Medulla oblongata (tissue), 1 donor: ENCODE results near the gene NIPSNAP3A.
A peak's percentile ranks its signal among the peaks of the same experiment; 100 is the strongest.

Experiments
- DNase-seq: peaks from one replicate; pipeline ENCODE4 v3.0.0-alpha.2; 2015; ENCODE audit errors: extremely low spot score

NIPSNAP3A gene

DNA sequence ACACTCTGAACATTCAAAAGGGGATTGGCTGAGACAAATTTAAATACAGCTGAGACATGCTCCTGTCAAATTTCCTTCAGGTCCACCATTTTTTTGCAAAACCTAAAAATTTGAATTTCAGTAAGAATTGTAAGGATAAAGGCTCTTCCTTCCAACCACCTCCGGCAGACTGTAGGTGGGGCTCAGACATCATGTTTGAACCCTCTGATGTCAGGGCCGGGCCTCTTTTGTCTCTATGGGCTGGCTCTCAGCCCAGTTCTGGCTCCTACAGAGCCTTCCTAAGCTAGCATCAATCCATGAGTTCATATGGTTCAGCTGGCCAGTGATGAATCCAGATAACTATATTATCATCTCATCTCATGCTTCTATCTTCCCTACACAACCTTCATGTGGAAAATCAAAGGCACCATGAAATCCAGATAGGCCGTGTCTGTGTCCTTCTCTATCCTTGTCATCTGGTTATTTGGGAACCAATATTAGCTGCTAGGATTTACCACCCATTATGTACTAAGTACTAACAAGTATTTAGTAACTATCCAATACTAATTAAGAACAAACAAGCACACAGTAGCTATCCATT is 60.6 kb downstream of the NIPSNAP3A start:
- peak; percentile 77 for DNase-seq
